Superior temporal gyrus (tissue), 1 donor: Measurements from ENCODE around the gene PTPRM.

Experiments used
- DNase-seq: peaks from one replicate; pipeline ENCODE4 v3.0.0-alpha.2; 2016; ENCODE audit errors: extremely low spot score

The PTPRM gene

DNA sequence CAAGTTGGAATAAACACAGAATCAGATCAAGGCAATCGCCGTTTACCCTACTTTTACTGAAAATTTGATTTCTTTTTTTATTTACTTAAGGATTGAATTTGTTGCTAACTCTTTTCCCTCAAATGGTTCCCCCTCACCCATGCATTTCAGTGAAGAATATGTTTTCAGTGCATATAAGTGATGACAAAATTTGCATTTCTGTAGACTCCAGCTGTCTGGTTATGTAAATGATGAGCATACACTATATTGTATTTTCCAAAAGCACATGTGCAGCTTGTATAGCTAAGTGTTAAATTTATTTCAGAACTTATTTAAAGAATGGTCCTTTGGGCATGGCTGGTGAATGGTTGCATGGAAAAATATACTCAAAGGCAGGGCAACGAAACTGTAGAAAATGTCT lies 437.7 kb downstream of the PTPRM start:
- no peak for DNase-seq

DNA sequence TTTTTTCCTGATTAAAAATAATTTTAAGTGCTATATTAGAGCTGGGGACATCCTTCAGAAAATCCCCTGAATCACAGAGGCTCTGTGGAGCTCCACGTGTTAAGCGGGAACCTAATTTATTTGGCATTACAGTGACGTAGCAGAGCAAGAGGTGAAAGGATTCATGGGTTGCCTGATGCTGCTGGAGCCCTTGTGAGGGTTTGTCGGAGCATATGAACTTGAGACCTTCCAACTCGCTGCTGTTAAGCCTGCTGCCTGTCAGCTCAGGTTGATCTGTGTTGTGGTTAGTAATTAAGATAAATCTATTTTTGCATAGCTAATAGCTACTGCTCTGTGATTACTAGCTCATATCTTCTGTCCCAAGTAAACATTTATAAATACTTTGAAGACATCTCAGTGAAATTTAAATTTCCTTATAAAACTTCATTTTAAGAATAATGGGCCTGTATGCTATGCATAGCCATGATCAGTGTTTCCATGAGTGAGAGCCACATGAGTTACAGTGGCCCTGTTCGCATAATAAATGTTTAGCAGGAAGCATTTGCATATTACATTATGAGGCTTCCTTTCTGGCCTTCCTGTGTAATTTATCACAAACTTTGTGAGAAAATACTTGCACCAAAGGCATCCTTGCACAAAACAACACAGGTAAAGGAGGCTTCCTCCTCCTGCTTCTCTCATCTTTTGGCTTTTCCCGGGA lies 438.9 kb downstream of the PTPRM start:
- no peak for DNase-seq

DNA sequence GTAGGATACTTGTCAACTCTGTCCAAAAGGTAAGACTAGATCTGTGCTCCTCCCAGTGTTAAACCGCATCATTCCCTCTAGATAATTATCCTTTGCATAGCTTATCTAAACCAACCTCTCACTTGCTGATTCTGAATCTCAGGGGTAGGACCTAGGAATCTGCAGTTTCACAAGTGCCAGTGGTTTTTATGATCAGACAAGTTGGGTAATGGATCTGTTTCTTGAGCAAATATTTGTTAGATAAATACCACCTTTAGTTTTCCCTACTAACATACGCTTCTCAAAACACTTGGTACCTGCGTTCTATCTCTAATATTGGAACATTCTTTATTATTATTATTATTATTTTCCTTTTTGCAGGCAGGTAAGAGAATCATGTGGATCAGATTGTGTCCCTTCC lies 439.9 kb downstream of the PTPRM start:
- DNase-seq, result no peak

DNA sequence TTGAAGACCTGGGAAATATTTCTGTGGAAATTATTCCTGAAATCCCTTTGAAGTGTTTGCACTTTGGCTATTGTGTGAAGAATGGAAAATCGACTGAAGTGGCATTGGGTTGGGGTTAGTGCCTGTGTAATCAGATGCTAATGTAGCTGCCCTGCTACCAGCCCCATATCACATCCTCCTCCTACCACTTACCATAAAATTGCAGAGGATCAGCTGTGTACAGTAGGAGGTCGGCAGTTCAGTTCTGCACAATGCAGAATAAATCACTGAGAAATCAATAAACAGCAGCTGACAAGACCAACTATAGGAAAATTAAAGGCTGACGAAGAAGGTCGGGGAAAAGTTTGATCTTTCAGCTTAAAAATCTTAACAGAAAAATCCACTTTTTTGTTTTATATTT lies 440.9 kb downstream of the PTPRM start:
- DNase-seq, result no peak

DNA sequence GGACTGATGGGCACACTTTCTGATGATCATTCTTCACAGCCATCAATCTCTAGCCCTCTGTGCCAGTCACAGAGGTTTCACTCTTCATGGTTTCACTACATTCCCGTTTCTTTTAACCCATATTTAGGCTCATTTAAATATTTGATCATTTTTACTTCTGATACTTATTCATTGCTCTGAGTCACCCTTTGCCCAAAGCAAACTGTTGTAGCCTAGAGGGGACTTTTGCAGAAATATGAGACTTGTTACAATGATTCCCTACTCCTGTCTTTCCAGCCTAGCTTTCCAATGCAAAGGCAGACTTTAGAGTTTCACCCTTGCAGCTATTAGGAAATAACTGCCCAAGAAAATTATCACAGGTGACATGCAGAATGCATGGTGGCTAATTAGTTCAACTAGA lies 444.2 kb downstream of the PTPRM start:
- no peak for DNase-seq

DNA sequence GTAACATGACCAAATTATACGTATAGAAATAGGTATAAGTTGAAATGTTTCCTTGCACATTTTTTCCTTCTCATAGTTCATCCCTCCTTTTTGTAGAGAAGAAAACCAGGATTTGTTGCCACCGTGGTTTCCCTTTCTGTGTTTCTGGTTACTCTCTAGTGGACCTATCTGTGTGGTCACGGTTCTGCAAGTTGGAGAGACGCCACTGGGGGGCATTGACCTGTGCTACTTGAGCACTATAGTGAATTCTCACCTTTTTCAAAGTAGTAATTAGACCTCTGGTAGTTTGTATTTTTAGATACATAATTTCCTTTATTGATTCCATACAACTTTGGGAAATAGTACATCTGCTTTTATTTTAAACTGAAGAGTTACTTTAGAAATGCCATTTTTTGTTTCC lies 444.8 kb downstream of the PTPRM start:
- no peak for DNase-seq

DNA sequence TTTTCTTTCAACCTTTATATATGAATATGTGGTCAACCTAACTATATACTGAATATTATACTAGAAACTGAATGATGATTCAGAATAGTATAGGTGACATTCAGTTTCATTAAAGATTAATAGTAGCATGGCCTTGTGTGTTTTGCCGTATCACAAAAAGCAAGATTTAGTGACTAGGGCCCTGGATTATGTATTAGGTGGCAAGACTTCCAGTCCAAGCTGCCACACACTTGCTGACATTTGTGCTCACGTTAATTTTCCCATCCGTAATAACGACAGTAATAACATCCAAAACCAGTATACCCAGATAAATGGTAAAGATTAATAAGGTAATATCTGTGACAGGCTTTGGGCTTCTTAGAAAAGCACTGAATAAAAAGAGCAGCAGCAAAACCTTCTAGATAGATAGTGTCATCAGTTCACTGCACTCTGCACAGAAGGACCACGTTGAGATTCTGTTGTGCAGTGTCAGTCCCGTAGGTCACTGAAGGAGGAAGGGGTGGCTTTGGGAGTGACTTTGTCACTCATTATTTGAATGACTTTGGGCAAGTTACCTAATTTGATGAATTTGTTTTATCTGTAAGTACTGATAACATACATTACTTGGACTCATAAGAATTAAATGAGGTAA lies 451.7 kb downstream of the PTPRM start:
- DNase-seq, result no peak

DNA sequence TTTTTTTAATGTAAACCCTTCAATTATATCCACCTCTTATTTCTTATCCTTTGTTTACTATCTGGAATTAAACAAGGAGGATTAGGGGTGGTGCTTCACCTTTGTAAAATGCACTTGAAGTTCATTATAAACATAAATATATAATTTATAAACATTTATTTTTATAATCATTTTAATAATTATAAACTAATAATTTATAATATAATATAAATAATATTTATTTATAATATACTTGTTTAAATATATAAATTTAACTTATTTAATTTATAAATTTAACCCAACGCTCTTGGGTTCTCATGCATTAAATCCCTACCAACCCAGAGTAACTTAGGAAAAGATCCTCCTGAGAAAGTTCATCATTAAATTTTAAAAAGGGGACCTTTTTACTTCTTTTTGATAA lies 452.5 kb downstream of the PTPRM start:
- no peak for DNase-seq

DNA sequence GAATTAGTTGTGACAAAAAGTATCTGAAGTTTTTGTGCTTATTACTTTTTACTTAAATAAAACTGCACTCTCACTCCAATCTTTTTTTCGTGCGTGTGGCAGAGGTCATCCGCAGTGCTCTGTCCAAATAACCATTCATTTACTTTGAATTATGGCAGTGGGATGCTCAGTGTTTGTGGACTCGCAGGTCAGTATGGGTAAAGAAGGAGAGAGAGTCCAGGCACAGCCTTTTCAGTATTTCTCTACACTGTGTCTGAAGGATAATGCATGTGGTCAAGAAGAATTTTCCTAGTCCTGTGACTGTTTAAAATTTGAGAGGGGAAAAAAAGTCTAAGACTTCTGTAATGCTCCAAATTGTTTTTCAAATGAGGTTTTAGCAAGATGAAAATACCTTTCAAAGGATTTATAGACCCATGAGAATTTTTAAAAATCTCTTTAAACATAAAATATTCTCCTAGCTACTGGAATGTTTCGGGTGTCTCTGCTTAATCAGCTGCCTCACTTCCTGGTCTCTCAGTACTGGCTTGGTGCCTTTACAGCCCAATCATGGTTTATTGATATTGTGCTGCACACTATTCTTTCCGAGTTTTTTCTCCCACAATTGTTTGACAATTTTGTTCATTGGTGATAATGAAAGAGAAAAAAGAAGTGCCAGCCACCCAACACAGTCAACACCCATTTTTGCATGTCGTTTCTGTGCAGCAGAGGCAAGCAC lies 453.2 kb downstream of the PTPRM start:
- no peak for DNase-seq

DNA sequence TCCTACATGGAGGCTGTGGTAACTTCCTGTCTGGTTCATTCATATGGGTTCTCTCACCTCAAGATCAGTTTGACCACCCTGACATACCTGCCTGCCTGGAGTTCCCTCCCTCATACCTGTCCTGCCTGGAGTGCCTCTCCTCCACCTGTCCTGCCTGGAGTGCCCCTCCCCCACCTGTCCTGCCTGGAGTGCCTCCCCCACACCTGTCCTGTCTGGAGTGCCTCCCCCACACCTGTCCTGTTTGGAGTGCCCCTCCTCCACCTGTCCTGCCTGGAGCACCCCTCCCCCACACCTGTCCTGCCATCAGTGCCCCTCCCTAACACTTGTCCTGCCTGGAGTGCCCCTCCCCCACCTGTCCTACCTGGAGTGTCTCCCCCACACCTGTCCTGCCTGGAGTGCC lies 461.9 kb downstream of the PTPRM start:
- no peak for DNase-seq

DNA sequence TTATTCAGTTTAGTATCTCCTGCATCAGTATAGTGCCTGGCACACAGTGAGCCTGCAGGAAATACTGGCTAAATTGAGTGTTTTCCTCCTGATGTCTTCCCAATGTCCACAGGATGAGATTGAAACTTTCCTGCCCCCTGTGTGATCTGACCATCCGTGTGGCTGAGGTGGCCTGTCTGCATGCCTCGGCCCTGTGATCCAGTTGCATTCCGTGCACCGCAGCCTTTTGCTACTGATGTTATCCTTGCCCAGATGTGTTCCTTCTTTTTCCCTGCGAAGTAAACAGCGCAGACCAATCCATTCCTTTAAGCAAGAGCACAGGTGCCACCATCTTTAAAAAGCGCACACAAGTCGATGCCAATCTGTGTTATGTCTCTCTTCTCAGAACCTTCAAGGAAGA lies 462.6 kb downstream of the PTPRM start:
- DNase-seq, result no peak

DNA sequence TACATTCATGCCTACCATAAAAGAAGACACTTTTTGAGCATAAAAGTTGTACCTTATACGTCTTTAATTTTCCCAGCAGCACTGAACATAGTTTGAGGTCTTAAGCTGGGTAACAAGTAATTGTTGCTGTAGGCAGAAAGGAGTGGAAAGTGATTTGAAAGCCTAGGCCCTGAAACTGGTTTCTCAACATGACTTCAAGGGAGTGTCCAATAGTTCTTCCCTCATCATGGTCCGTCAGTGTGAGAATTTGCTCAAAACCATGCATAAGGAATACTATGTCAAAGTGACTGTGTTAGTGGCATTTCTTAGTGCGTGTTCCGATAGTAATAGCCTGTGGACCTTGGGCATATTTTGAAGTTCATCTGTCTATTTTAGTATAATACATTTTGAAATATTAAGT lies 463.1 kb downstream of the PTPRM start:
- no peak for DNase-seq

DNA sequence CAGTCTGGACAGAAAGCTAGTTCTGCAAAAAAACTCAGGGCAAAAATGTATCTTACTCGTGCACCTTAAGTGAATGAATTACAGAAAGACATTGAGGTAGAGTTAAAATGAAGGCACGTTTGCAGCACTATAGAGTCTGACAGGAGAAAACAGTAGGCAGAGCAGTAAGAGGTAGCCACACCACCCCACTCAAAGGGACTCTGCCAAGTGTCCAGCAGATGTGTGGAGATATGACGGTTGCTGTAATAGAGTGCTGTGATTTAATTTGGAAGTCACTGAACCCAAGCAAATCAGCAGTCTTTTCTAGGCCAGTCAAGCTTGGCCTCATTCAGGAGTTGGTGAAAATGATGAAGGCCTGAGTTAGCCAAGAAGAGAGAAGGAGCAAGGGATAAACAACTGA lies 464.4 kb downstream of the PTPRM start:
- no peak for DNase-seq

DNA sequence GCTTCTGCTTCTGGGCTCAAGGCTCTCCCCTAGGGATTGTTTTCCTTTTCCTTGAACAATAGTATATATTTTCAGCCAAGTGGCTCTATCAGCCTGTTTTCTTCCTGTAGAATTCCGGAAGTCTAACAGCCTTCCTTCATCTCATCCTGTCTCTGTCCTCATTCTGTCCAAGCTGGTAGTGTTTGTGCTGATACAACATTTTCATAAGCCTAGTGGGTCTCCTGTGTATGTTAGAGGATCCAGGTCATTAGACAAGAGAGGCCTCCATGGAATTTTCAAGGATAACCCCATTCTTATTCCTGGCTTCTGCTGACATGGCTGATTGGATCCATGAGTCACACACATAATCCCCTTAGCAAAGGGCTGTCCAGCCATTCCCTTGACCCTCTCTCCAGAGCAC lies 467.6 kb downstream of the PTPRM start:
- DNase-seq, result no peak

DNA sequence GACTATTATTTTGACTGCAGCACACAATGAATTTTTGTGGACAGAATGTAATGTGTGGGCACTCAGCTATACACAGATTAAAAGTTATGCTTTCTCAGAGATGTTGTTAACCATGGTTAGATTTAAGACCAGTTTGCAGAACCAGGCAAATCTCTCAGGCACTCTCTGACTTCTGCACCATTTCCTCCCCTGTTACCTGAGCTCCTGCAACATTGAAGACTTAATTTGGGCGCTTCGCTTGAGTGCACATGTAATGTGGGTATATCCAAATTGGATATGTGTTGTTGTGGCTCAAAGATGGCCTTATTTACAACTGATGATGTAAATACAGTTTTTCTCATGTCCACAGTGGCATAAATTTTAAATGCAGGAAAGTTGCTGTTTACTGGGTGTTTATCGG lies 469.4 kb downstream of the PTPRM start:
- no peak for DNase-seq

DNA sequence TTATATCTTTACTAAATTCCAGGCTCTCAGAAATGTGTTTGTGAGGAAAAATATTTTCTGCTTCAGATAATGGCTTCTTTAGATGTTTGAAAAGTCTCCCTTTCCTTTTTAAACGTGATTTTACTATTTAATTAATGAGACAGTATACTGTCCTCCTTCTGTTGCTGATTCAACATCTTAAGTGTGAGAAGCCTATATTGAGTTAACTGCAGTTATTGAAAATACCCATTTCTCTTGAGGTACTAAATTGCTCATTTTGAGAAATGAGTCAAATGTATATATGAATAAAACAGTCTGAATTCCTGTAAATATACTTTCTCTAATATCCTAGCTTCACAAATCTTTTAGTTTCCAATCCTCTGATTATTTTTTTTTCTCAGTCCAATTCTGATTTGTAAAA lies 470.2 kb downstream of the PTPRM start:
- DNase-seq, result no peak

DNA sequence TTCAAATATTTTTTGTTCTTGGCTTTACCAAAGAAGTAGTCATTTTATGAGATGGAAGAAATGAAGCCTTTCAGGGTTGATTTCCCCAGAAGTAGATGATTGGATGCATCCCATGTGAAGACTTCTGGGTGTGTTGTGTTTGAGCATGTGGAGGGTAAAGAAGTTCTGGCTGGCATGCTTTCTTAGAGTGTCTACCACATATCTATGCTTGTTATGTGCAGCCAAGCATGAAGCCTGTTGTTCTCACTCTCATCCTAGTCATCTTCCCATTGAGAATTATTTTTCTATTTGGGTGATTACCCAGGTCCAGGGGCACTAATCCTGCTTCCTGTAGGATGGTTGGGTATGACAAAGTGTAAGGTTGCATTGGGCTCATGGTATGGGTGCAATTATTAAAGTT lies 472.9 kb downstream of the PTPRM start:
- DNase-seq, result no peak

DNA sequence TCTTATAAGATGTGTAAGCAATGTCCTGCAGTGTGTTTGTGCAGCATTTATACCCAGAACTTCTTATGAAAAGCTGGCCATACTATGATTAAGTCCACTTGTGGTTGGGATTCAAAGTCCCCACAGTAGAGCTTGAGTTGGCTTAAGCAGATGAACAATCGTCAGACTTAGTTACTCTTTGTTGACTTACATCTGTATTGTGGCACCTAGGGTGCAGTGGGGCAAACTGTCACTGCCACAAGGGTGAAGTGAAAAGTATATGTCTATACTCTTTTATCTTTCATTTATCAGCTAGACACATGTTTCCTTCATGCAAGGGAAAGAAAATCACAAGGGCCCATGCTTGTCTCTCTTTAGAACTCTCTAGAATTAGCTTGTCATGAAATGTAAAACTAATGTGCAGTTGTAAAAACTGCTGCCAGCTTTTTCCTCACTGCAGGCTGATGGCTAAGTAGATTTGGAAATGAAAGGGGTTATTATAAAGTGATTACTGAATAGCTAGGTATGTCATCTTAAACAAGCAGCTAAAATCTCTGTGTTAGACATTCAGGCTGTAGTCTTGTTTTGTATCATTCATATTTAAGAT lies 474.5 kb downstream of the PTPRM start:
- DNase-seq, result no peak

DNA sequence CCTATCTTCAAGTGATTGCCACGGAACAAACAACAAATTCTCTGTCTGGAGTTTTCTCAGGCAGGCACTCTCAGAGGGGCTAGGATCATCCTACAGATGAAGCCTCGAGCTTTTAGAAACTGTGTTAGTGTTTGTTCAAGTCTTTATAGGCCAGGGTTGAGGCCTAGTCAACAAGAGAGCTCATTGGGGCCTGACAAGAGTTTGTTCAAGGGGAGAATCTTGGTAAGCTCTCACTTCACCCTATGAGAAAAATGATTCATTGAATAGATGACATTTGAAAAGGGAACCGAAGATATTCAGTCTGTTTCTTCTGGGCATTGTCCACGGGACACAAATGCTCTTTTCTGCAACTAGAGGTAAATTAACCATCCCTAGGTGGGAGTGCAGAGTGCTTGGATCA lies 476.9 kb downstream of the PTPRM start:
- DNase-seq, result no peak

DNA sequence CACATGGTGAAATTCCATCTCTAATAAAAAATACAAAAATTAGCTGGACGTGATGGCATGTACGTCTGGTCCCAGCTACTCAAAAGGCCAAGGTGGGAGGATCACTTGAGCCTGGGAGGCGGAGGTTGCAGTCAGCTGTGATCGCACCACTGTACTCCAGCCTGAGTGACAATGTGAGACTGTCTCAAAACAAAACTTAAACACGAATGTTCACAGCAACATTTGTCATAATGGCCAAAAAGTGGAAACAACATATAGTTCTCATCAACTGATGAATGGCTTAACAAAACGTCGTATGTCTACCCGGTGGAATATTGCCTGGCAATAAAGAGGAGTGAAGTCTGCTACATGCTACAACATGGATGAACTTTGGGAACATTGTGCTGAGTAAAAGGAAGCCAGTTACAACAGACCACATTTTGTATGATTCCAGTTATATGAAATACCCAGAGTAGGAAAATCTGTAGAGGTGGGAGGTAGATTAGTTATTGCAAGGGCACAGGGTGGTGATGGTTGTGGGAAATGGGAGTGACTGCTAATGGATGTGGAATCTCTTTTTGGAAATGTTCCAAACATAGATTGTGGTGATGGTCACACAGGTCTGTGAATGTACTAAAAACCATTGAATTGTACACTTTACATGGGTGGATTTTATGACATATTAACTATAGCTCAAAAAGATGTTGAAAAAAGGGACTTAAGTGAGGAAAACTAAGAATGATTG lies 478.2 kb downstream of the PTPRM start:
- DNase-seq, result no peak

DNA sequence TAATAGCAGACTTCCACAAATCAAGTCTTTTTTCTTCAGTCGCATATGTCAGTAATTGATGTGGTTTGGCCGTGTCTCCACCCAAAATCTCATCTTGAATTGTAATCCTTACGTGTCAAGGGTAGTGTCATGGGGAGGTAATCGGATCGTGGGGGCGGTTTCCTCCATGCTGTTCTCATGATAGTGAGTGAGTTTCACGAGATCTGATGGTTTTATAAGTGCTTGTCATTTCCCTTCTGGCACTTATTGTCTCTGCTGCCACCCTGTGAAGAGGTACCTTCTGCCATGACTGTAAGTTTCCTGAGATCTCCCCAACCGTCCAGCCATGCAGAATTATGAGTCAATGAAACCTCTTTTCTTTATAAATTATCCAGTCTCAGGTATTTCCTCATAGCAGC lies 478.8 kb downstream of the PTPRM start:
- DNase-seq, result no peak

DNA sequence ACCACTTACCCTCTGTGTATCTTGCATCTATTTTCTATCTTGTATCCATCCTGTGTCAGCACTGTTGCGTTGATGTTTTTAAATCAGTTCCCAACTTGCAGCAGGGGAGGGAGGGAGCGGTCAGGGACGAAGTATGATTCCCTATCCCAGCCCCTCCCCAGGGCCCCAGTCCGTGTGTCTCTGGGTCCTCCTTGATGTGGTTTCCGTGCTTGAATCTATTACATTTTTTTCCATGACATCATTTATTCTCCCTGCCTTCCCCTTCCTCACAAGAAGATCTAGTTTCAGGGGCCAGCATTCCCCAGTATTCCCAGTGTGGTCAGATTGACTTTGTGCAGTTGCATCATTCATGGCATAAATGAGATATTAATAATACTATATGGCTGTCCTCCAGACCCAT lies 479.3 kb downstream of the PTPRM start:
- DNase-seq, result no peak
